ENCODE data around the gene CCDC157. TPM values are rescaled to one million over a fixed set of nuclear protein-coding genes. Genes with fewer than 3 reads are reported as not detected.

Gene CCDC157
- total and polyA plus RNA-seq, 2 donors (not counting 1 experiment from before 2014, with no cell fraction given), result 3.6 to 6.4 TPM

DNA sequence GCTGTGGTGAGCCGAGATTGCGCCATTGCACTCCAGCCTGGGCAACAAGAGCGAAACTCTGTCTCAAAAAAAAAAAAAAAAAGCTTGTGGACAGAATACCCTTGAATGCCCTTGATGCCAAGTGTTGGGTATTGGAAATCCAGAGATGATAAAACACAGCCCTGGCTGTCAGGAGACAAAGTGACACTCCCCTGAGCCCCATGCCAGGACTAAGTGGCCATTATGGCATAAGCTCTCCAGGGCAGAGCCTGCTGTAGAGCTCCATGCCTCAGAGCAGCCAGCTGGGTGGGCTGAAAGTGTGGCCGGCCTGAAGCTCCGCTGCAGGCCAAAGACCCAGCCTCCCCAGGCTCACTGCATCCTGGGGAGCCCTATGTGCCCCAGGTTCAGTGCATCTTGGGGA lies 25.5 kb downstream of the CCDC157 start:
- H3K9me3 Mint-ChIP-seq (ENCODE audit: insufficient read depth), result no peaks in the 10 kb centered on the region
- DNase-seq, result no peak

DNA sequence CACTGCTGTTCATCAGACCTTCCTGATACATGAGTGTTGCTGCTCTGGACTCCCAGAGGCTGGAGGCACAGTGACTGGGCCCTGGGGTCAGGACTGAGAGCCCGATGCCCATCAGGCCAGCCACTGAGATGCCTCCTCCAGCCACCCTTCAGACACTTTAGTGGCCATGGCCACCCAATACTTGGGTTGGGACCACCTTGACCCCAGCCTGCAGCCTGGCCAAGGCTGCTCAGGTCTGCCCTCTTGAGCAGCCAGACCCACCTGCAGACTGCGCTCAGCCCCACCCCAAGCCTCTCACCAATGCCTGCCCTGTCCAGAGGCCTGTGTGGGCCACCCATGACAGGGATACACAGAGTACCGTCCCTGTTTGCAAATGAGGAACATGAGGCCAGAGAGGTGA lies 26.3 kb downstream of the CCDC157 start:
- Mint-ChIP-seq H3K9me3 (ENCODE audit: insufficient read depth) (no peaks in the 10 kb centered on the region), H3K27ac (no peak overlapping the region), H3K4me3 (no peak overlapping the region), H3K4me1 (peaks cover 11% of the 10 kb centered on the region), H3K27me3 (no peaks in the 10 kb centered on the region)
- H4K20me1 ChIP-seq (ENCODE audit: control insufficient read depth, insufficient read depth, low read length, poor library complexity, severe bottlenecking), result no peaks in the 10 kb centered on the region
- ChIA-PET POLR2A (no interaction called here), CTCF (interaction anchor here (1.3 to 19.9 kb wide), 3 partner anchors 8 to 95 kb away, joined by 4 to 510 read pairs (median 5); partner anchors contain the start of gene CASTOR1)
- intact Hi-C loops (cut with micrococcal nuclease), result no loop called here
- H3K4me2 ChIP-seq (replicated peaks; ENCODE audit: low read depth, low read length, poor library complexity, severe bottlenecking), result no peak overlapping the region
- H3K79me2 ChIP-seq (ENCODE audit: control insufficient read depth, insufficient read depth, low read length), result no peaks in the 10 kb centered on the region
- H3K4me3 ChIP-seq (ENCODE audit: control extremely low read depth in 1 of 5, extremely low read depth in 1 of 5, insufficient read depth in 1 of 5, low read depth in 2 of 5, low read length in 4 of 5), result no peak overlapping the region
- no peaks in the 10 kb centered on the region for H3K9me3 ChIP-seq (ENCODE audit: control extremely low read depth in 1 of 3, control insufficient read depth in 2 of 3, insufficient read depth in 1 of 3, low read length in 2 of 3)
- H3K36me3 ChIP-seq (replicated peaks in 1 of 2; ENCODE audit: control extremely low read depth in 1 of 2, control insufficient read depth in 1 of 2, extremely low read depth in 1 of 2, insufficient read depth in 2 of 2, low read length in 1 of 2), result no peaks in the 10 kb centered on the region
- DNase-seq, result no peak
- H3K4me1 ChIP-seq (ENCODE audit: control insufficient read depth in 2 of 2, insufficient read depth in 2 of 2, low read length in 2 of 2), result peaks cover 8 to 18% of the 10 kb centered on the region in 2 donors
- no peak for TF ChIP-seq EZH2 (IDR thresholded peaks at IDR 0.05; ENCODE audit: borderline replicate concordance, insufficient read depth, low read depth, low read length, poor library complexity, severe bottlenecking)
- TF ChIP-seq, protein P1, sequence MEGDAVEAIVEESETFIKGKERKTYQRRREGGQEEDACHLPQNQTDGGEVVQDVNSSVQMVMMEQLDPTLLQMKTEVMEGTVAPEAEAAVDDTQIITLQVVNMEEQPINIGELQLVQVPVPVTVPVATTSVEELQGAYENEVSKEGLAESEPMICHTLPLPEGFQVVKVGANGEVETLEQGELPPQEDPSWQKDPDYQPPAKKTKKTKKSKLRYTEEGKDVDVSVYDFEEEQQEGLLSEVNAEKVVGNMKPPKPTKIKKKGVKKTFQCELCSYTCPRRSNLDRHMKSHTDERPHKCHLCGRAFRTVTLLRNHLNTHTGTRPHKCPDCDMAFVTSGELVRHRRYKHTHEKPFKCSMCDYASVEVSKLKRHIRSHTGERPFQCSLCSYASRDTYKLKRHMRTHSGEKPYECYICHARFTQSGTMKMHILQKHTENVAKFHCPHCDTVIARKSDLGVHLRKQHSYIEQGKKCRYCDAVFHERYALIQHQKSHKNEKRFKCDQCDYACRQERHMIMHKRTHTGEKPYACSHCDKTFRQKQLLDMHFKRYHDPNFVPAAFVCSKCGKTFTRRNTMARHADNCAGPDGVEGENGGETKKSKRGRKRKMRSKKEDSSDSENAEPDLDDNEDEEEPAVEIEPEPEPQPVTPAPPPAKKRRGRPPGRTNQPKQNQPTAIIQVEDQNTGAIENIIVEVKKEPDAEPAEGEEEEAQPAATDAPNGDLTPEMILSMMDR (IDR thresholded peaks at IDR 0.05), result no peak
- no peak overlapping the region for H3K9ac ChIP-seq (ENCODE audit: low read length)
- ATAC-seq (ENCODE audit: low read depth), result no peak
- 78% methylated on average over 3 of the region's 3 CpGs for WGBS (ENCODE audit: insufficient coverage)
- no peak overlapping the region for H3K27ac ChIP-seq (ENCODE audit: low read length in 2 of 2)
- no peak overlapping the region for H2AFZ ChIP-seq (ENCODE audit: insufficient read depth, low read depth, low read length, poor library complexity, severe bottlenecking)
- no peaks in the 10 kb centered on the region for H3K27me3 ChIP-seq (replicated peaks in 1 of 4; ENCODE audit: control extremely low read depth in 1 of 4, control insufficient read depth in 3 of 4, insufficient read depth in 4 of 4, low read length in 3 of 4)

More for the DNA sequence above, 25.5 kb downstream of the CCDC157 start:
- H3K27ac ChIP-seq (ENCODE audit: low read length in 2 of 2), result no peak overlapping the region
- H3K9ac ChIP-seq (ENCODE audit: low read length), result no peak overlapping the region
- peaks cover 8 to 15% of the 10 kb centered on the region in 2 donors for H3K4me1 ChIP-seq (ENCODE audit: control insufficient read depth in 2 of 2, insufficient read depth in 2 of 2, low read length in 2 of 2)
- no peaks in the 10 kb centered on the region for H3K27me3 ChIP-seq (replicated peaks in 1 of 4; ENCODE audit: control extremely low read depth in 1 of 4, control insufficient read depth in 3 of 4, insufficient read depth in 4 of 4, low read length in 3 of 4)
- peaks cover 8% of the 10 kb centered on the region for H3K4me1 Mint-ChIP-seq
- POLR2A ChIA-PET, result no interaction called here
- H2AFZ ChIP-seq (ENCODE audit: insufficient read depth, low read depth, low read length, poor library complexity, severe bottlenecking), result no peak overlapping the region
- H3K79me2 ChIP-seq (ENCODE audit: control insufficient read depth, insufficient read depth, low read length), result no peaks in the 10 kb centered on the region
- intact Hi-C loops (cut with micrococcal nuclease), result no loop called here
- no peaks in the 10 kb centered on the region for H3K9me3 ChIP-seq (ENCODE audit: control extremely low read depth in 1 of 3, control insufficient read depth in 2 of 3, insufficient read depth in 1 of 3, low read length in 2 of 3)
- no peak overlapping the region for H3K4me3 Mint-ChIP-seq
- TF ChIP-seq, protein P1 (IDR thresholded peaks at IDR 0.05), result no peak
- no peak for TF ChIP-seq EZH2 (IDR thresholded peaks at IDR 0.05; ENCODE audit: borderline replicate concordance, insufficient read depth, low read depth, low read length, poor library complexity, severe bottlenecking)
- no peak for ATAC-seq (ENCODE audit: low read depth)
- no peak overlapping the region for H3K27ac Mint-ChIP-seq
- CTCF ChIA-PET, result interaction anchor here (1.3 to 19.9 kb wide), 2 partner anchors 9 to 94 kb away, joined by 5 to 510 read pairs; partner anchors contain the start of gene CASTOR1
- no peaks in the 10 kb centered on the region for H3K27me3 Mint-ChIP-seq
- H4K20me1 ChIP-seq (ENCODE audit: control insufficient read depth, insufficient read depth, low read length, poor library complexity, severe bottlenecking), result no peaks in the 10 kb centered on the region
- no peaks in the 10 kb centered on the region for H3K36me3 ChIP-seq (replicated peaks in 1 of 2; ENCODE audit: control extremely low read depth in 1 of 2, control insufficient read depth in 1 of 2, extremely low read depth in 1 of 2, insufficient read depth in 2 of 2, low read length in 1 of 2)
- H3K4me3 ChIP-seq (ENCODE audit: control extremely low read depth in 1 of 5, extremely low read depth in 1 of 5, insufficient read depth in 1 of 5, low read depth in 2 of 5, low read length in 4 of 5), result no peak overlapping the region
- 100% methylated on average over 2 of the region's 5 CpGs for WGBS (ENCODE audit: insufficient coverage)
- H3K4me2 ChIP-seq (replicated peaks; ENCODE audit: low read depth, low read length, poor library complexity, severe bottlenecking), result no peak overlapping the region

All from B cell (primary cell).